ENCODE results near the gene VSTM2B.

GRCh38 chr19:29574510-29574909 is 48.7 kb downstream of the VSTM2B start:
- TF ChIP-seq POLR2A (IDR thresholded peaks at IDR 0.05): no peak
- TF ChIP-seq CTCF (IDR thresholded peaks at IDR 0.05): no peak
